ENCODE measurements around the gene SIGLEC12. TPM values are rescaled to one million over a fixed set of nuclear protein-coding genes. Genes with fewer than 3 reads are reported as not detected.

SIGLEC12 gene
- total and polyA plus RNA-seq, 3 donors from 2014 or later: 1.0 TPM; not detected in 2

GRCh38 chr19:51548213-51548651 is 46.6 kb upstream of the SIGLEC12 start:
- TF ChIP-seq POLR2A (IDR thresholded peaks at IDR 0.05) (no peak), CTCF (IDR thresholded peaks at IDR 0.05) (no peak)

GRCh38 chr19:51547397-51548212 is 46.0 kb upstream of the SIGLEC12 start:
- DNase-seq: no peak
- 44 to 51% methylated on average over 7 of the region's 7 CpGs for WGBS, 2 donors

More at GRCh38 chr19:51548213-51548651, 46.6 kb upstream of the SIGLEC12 start:
- H3K27me3 ChIP-seq: no peaks in the 10 kb centered on the region
- DNase-seq: no peak
- no peaks in the 10 kb centered on the region for H3K9me3 ChIP-seq
- no peak overlapping the region for H3K27ac ChIP-seq
- WGBS, 2 donors: 65 to 73% methylated on average over 5 of the region's 5 CpGs
- H3K4me1 ChIP-seq: no peaks in the 10 kb centered on the region
- intact Hi-C loops (cut with DNase I; ENCODE audit: low total_unique reads): no loop called here
- no peak overlapping the region for H3K4me3 ChIP-seq
- H3K36me3 ChIP-seq (ENCODE audit: low read depth, missing control alignments): no peaks in the 10 kb centered on the region

GRCh38 chr19:51546650-51547396 is 45.2 kb upstream of the SIGLEC12 start:
- intact Hi-C loops (cut with DNase I; ENCODE audit: low total_unique reads): no loop called here
- H3K36me3 ChIP-seq (ENCODE audit: low read depth, missing control alignments): no peaks in the 10 kb centered on the region
- H3K9me3 ChIP-seq: no peaks in the 10 kb centered on the region
- no peaks in the 10 kb centered on the region for H3K27me3 ChIP-seq
- H3K4me3 ChIP-seq: no peak overlapping the region
- H3K27ac ChIP-seq: no peak overlapping the region
- 68 to 70% methylated on average over 10 of the region's 10 CpGs for WGBS, 2 donors
- no peak for DNase-seq
- TF ChIP-seq CTCF (IDR thresholded peaks at IDR 0.05): no peak
- H3K4me1 ChIP-seq: no peaks in the 10 kb centered on the region

More at GRCh38 chr19:51547397-51548212, 46.0 kb upstream of the SIGLEC12 start:
- Histone ChIP-seq H3K4me3 (no peak overlapping the region), H3K4me1 (no peaks in the 10 kb centered on the region), H3K27me3 (no peaks in the 10 kb centered on the region), H3K9me3 (no peaks in the 10 kb centered on the region), H3K27ac (no peak overlapping the region), H3K36me3 (ENCODE audit: low read depth, missing control alignments) (no peaks in the 10 kb centered on the region)
- intact Hi-C loops (cut with DNase I; ENCODE audit: low total_unique reads): no loop called here
- TF ChIP-seq POLR2A (IDR thresholded peaks at IDR 0.05) (no peak), CTCF (IDR thresholded peaks at IDR 0.05) (no peak)

- Histone ChIP-seq H3K4me3 (no peak overlapping the region), H3K9me3 (no peaks in the 10 kb centered on the region), H3K27ac (no peak overlapping the region), H3K36me3 (ENCODE audit: low read depth, missing control alignments) (no peaks in the 10 kb centered on the region), H3K27me3 (no peaks in the 10 kb centered on the region), H3K4me1 (no peaks in the 10 kb centered on the region)
- DNase-seq: no peak
- WGBS, 2 donors: 77 to 80% methylated on average over 5 of the region's 5 CpGs
- TF ChIP-seq CTCF (IDR thresholded peaks at IDR 0.05) (no peak), POLR2A (IDR thresholded peaks at IDR 0.05) (no peak)
- intact Hi-C loops (cut with DNase I; ENCODE audit: low total_unique reads): no loop called here
These were observed 44.6 kb upstream of the SIGLEC12 start for GRCh38 chr19:51546107-51546649.

Measured in testis (tissue), 3 donors.